Measurements from ENCODE around the gene NOG.

The NOG gene

DNA sequence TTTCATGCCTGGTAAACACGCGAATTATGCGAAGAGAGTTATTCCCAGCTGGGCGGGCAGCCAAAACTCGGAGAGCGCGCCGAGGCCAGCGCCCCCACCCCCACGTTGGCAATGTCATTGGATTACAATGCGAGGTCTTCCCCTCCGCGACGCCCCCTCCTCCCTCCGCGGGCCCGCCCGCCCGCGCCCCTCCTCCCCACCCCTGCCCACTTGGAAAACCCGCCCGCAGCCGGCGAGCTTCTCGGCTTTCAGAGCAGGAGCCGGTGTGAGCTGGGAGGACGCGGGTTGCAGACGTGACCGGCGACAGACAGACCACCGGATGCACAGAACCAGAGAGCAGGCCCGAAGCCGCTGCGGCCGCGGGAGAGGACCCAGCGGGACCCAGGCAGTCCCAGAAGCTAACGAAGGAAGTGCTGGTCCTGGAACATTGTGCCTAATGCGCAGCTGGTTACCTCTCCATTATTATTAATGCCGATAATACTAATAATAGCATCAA lies 4.0 kb downstream of the NOG start:
- DNase-seq, result no peak

DNA sequence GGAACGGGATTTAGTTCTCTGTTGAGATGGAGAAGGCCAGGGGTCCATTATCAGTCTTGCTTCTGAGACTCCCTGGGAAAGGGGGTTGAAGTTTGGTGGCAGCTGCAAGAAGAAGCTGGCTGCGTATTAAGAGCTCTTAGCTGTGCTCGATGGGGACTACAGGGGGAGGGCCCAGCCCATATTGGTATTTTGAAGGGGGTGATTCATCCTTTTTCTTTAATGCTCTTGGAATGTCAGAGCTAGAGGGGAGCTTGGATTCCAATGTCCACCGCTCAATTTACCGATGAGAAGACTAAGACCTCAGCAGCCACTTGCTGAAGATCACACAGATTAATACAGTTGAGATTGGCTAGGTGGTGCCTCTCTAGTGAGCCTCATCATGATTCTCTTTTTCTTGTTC lies 5.0 kb downstream of the NOG start:
- DNase-seq, result no peak

- DNase-seq, result no peak
Measured at GRCh38 chr17:56599088-56599487, 5.6 kb downstream of the NOG start.

GRCh38 chr17:56599566-56599965 lies 6.1 kb downstream of the NOG start:
- DNase-seq, result no peak

GRCh38 chr17:56600256-56600655 lies 6.8 kb downstream of the NOG start:
- no peak for DNase-seq

GRCh38 chr17:56601591-56601990 lies 8.1 kb downstream of the NOG start:
- DNase-seq, result no peak

DNA sequence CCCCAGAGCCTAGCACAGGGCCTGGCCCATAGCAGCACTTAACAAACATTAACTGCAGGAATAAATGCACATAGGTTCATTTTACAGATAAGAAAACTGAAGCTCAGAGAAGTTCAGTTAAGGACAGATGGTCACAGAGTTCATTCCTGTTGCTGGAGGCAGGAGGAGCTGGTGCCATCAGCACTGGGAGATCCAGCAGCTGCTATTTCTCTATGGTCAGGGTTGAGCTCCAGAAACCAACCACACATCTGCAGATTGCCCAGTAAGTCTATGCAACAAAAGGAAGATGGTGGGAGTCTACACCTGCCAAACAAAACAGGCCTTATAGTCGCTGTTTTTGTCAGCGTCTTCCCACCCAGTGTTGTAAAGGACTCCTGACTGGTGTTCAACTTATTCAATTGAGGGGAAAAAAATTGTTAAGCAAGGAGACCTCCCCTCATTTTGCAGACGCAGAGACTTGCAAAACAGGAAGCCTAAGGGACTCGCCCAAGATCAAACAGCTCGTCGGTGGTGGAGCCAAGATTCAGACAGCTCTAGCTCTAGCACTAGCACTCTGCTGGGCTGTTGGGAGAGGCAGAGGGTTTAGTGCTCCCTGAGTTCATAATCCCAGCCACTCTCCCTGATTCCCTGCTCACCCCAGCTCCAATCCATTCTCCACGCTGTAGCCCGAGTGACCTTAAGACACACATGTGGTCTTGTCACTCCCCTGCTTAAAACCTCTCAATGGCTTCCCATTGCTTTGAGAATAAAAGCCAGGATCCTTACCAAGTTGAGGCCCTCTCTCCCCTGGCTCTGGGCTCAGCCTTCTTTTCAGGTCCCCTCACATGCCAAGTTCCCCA lies 9.0 kb downstream of the NOG start:
- no peak for DNase-seq

- no peak for DNase-seq
Measured at GRCh38 chr17:56603486-56604238, 10.2 kb downstream of the NOG start.

DNA sequence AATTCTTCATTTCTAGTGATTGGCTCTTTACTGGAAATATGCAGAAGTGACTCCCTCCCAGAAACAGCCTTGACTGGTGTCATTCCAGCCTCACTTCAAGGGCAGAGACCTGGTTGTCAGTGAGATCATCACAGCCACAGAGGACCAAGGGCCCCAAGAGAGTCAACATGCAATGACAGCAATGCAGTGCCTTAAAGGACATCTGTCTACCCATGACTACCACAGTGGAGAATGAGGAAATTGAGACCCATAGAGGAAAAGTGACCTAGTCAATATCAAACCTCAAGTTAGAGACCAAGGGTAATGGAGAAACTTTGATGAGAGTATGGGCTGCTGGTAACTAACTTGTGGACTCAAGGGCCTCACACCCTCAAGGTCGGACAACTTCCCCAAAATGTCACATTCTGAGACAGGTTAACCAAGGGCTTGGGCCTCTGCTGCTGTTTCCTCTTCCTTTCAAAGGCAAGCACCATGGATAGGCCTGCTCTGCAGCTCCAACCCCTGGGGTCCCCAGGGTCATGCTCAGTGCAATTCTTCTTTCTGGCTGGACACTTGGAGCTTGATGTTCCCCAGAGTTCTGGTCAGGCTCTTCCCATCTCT lies 11.3 kb downstream of the NOG start:
- no peak for DNase-seq

DNA sequence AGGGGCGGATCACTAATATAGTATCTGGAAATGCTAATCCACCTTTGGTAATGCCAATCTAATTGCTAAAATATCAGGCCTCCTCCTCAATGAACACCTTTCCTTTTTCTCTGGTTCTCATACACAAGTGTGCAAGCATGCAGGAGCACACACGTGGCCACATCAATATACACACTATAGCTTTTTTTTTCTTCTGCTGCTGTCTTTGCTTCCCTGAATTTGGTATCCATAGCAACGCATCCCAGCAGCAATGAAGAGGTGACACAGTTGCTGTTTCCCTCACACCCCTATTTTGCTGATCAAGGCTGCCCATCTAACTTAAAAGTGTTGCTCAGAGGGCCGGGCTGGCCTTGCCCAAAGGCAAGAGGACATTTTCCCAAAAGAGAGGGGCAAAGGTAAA lies 15.4 kb downstream of the NOG start:
- no peak for DNase-seq

- DNase-seq, result no peak
Measured at GRCh38 chr17:56610321-56610720, 16.8 kb downstream of the NOG start.

GRCh38 chr17:56613131-56613530 lies 19.6 kb downstream of the NOG start:
- DNase-seq, result no peak

DNA sequence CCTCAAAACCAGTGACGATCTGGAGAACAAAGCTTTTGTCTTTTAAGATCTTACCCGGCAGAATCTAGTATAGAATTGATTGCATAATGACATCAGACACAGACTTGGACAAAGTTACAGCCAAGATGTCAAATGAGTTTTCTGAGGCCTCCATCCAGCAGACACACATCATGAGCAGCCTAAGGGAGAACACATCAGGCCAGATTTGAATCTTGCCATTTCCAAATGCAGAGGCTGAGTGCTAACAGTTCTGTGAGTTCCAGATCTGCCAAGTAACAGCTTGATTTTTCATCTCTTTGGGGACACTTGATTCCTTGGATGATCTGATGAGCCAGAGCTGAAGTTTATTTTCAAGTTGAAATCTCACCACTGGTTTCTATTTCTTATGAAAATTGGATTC lies 21.0 kb downstream of the NOG start:
- no peak for DNase-seq

DNA sequence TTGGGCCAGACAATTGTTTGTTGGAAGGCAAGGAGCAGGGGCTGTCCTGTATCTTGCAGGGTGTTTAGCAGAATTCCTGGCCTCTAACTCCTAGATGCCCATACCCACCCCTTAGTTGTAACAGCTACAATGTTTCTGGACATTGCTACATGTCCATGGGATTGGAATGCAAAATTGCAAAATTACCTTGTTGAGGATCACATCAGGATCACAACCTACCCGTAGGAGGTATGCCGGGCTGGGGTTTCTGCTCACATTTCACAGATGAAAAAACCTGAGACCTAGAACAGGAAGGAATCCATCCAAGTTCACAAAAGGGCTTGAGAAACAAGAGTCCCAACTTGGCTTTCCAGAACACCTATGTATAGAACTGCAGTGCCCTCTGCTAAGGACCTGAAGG lies 22.7 kb downstream of the NOG start:
- no peak for DNase-seq

GRCh38 chr17:56623383-56623782 lies 29.9 kb downstream of the NOG start:
- DNase-seq, result no peak

- no peak for DNase-seq
Measured at GRCh38 chr17:56624309-56624708, 30.8 kb downstream of the NOG start.

- no peak for DNase-seq
Measured at GRCh38 chr17:56624912-56625311, 31.4 kb downstream of the NOG start.

DNA sequence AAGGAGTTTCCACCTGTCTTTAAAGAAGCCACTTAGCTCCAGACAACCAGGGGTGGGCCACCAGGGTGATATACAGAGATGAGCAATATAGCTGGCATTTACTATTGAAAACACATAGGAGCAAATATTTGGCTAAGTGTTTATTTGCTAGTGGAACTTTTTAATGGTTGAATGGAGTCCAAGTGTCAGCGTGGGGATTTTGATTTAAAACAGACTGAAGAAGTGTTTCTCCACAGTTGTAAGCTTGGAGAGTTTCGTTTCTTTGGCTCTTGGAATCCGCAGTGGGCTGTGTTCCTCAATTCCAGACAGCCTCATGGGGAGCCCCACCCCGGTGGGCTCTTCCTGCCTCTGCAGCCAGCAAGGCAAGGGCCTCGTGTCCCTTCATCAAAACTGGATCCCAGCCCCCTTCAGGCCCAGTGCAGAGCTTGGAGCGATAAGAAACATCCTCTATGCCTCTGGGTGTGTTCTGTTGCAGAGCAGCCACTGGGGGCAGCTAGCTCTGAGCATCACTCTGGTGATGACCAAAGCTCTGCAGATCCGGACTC lies 36.1 kb downstream of the NOG start:
- DNase-seq, result no peak

- DNase-seq, result no peak
Measured at GRCh38 chr17:56630202-56630601, 36.7 kb downstream of the NOG start.

- DNase-seq, result no peak
Measured at GRCh38 chr17:56633681-56634080, 40.2 kb downstream of the NOG start.

GRCh38 chr17:56635641-56636040 lies 42.1 kb downstream of the NOG start:
- no peak for DNase-seq

DNA sequence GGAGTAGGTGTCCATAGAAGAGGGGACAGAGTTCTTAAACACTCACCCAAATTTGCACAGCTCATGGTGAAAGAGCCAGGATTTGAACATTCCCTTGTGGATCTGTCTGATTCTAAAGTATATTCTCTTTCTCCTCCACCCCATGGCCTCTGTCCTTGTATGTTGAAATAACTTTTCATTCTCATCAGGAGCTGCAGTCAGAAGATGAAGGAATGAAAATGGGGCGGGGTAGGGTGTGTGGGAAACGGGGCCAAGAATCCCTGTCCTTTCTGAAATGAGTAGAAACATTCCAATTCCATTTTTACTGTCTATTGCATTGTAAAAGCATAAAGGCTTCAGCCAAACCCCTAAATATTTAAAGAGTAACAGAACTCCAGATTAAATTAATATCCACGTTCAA lies 42.8 kb downstream of the NOG start:
- DNase-seq, result no peak

DNA sequence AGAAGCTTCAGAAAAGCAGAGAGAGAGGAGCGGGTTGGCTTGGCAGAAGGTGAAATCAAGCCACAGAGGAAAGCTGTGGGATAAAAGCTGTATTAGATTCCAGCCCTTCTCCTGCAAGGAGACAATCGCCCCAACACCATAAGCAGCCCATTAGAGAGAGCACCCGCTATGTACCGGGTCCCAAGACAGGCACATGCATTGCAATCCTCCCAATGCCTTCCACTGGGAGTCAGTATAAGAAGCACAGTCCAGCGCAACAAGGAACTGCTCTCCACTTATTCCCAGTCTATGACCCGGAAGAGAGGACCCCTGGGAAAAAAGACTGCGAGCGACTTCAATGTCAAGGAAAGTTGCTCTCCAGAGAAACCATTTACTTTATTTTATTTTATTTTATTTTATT lies 43.8 kb downstream of the NOG start:
- no peak for DNase-seq
